ENCODE data around the gene FGR.

- TF ChIP-seq EZH2 (IDR thresholded peaks at IDR 0.05; ENCODE audit: low read length) (no peak), CTCF (optimal IDR thresholded peaks at IDR 0.05 in 1 of 3, IDR thresholded peaks at IDR 0.05 in 1 of 3, conservative IDR thresholded peaks at IDR 0.05 in 1 of 3; ENCODE audit: extremely low read depth in 1 of 3, insufficient read depth in 2 of 3, low read length in 3 of 3) (no peak)
Observed at GRCh38 chr1:27650171-27650538, 15.2 kb upstream of the FGR start.

Data from keratinocyte (primary cell).